Smooth muscle cell (in vitro differentiated cells): ENCODE measurements around the gene GLMP. TPM values are rescaled to one million over a fixed set of nuclear protein-coding genes. Genes with fewer than 3 reads are reported as not detected.

ENCODE experiments used
- DNase-seq: peaks from one replicate; lab custom pipeline; 2025; ENCODE audit not compliant: unreplicated experiment; lab: John Stamatoyannopoulos, UW
- H2AFZ ChIP-seq: fragments of 200-600 bp; sonication (generic); 2 replicates; pipeline ENCODE4 v1.6.0; 2016; ENCODE audit warnings: antibody characterized with exemption, low read depth, mild to moderate bottlenecking
- H3F3A ChIP-seq: fragments of 200-600 bp; sonication (generic); 2 replicates; pipeline ENCODE4 v1.6.0; 2017; ENCODE audit warnings: antibody characterized with exemption, low read depth
- H3K27ac ChIP-seq: fragments of 200-600 bp; sonication (generic); 2 replicates; pipeline ENCODE4 v1.5.1; 2016; ENCODE audit warnings: low read depth, mild to moderate bottlenecking
- H3K27me3 ChIP-seq: fragments of 200-600 bp; sonication (generic); 2 replicates; pipeline ENCODE4 v1.6.1; 2016; ENCODE audit warnings: low read depth, mild to moderate bottlenecking
- H3K36me3 ChIP-seq: fragments of 200-600 bp; sonication (generic); 2 replicates; pipeline ENCODE4 v1.5.1; 2016; ENCODE audit warnings: low read depth
- H3K4me1 ChIP-seq: fragments of 200-600 bp; sonication (generic); 2 replicates; pipeline ENCODE4 v1.5.1; 2016; ENCODE audit warnings: low read depth
- H3K4me2 ChIP-seq: fragments of 200-600 bp; sonication (generic); 2 replicates; pipeline ENCODE4 v1.6.0; 2016; ENCODE audit warnings: mild to moderate bottlenecking
- H3K4me3 ChIP-seq: fragments of 200-600 bp; sonication (generic); 2 replicates; pipeline ENCODE4 v1.5.1; 2016; ENCODE audit warnings: mild to moderate bottlenecking
- H3K79me2 ChIP-seq: fragments of 200-600 bp; sonication (generic); 2 replicates; pipeline ENCODE4 v1.6.0; 2016; ENCODE audit warnings: low read depth, mild to moderate bottlenecking
- H3K9ac ChIP-seq: fragments of 200-600 bp; sonication (generic); 2 replicates; pipeline ENCODE4 v1.6.0; 2016; ENCODE audit warnings: low read depth
- H3K9me3 ChIP-seq: fragments of 200-600 bp; sonication (generic); replicated peaks from 2 replicates; pipeline ENCODE4 v1.5.1; 2016; ENCODE audit warnings: low read depth
- H4K20me1 ChIP-seq: fragments of 200-600 bp; sonication (generic); 2 replicates; pipeline ENCODE4 v1.6.0; 2016; ENCODE audit warnings: low read depth
- WGBS: methylation state at CpG from one replicate; pipeline ENCODE4 v1.1.7; 2016; ENCODE audit warnings: low lambda C conversion rate; 5-methylcytosine and 5-hydroxymethylcytosine counted together
- polyA plus RNA-seq: library from polyadenylated mRNA; unstranded; fragments of >200 nt; fragmentation: Nextera tagmentation; extraction: Ambion mirVana; gene quantifications from 2 replicates; pipeline ENCODE4 v1.2.1, GENCODE V29; 2016
- total RNA-seq: library from RNA; depleted of rRNA; stranded (reverse); fragments of >200 nt; gene quantifications from 2 replicates; pipeline ENCODE4 v1.2.3, GENCODE V29; 2014
- TF ChIP-seq, protein P1 (sequence below): fragments of 200-600 bp; sonication (generic); IDR thresholded peaks from 2 replicates; pipeline ENCODE4 v1.5.1; 2017; ENCODE audit warnings: borderline replicate concordance, mild to moderate bottlenecking, antibody characterized with exemption; ENCODE audit not compliant: insufficient read depth, poor library complexity, severe bottlenecking

The GLMP gene
- total and polyA plus RNA-seq, 2 experiments from 2014 or later: 62.4 to 85.8 TPM

DNA sequence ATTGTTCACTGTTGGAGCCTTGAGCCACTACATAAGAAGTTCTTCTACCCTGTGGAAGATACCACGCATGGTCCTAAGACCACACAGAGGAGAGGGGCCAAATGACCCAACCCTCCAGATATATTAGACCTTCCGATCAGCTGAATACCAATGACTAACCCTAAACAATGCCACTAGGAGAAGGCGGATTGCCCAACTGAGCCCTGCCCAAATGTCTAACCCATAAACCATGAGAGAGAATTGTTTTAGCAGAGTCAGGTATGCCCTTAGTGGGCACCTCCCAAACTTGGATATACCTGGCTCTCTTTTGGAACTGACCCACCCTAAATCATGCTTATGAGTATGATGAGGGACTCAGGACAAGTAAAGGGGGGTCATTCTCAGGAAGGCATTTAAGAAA is 25.2 kb downstream of the GLMP start:
- Histone ChIP-seq H3K4me1 (no peaks in the 10 kb centered on the region), H2AFZ (no peak overlapping the region), H3F3A (no peaks in the 10 kb centered on the region), H3K4me2 (no peak overlapping the region), H3K79me2 (no peaks in the 10 kb centered on the region), H3K27me3 (no peaks in the 10 kb centered on the region), H3K27ac (no peak overlapping the region), H3K9me3 (no peaks in the 10 kb centered on the region), H3K9ac (no peak overlapping the region), H3K36me3 (peaks cover 30% of the 10 kb centered on the region), H3K4me3 (no peak overlapping the region), H4K20me1 (peaks cover 20% of the 10 kb centered on the region)
- 93% methylated on average over 3 of the region's 3 CpGs for WGBS
- no peak for DNase-seq
- TF ChIP-seq, protein P1, sequence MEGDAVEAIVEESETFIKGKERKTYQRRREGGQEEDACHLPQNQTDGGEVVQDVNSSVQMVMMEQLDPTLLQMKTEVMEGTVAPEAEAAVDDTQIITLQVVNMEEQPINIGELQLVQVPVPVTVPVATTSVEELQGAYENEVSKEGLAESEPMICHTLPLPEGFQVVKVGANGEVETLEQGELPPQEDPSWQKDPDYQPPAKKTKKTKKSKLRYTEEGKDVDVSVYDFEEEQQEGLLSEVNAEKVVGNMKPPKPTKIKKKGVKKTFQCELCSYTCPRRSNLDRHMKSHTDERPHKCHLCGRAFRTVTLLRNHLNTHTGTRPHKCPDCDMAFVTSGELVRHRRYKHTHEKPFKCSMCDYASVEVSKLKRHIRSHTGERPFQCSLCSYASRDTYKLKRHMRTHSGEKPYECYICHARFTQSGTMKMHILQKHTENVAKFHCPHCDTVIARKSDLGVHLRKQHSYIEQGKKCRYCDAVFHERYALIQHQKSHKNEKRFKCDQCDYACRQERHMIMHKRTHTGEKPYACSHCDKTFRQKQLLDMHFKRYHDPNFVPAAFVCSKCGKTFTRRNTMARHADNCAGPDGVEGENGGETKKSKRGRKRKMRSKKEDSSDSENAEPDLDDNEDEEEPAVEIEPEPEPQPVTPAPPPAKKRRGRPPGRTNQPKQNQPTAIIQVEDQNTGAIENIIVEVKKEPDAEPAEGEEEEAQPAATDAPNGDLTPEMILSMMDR: no peak

DNA sequence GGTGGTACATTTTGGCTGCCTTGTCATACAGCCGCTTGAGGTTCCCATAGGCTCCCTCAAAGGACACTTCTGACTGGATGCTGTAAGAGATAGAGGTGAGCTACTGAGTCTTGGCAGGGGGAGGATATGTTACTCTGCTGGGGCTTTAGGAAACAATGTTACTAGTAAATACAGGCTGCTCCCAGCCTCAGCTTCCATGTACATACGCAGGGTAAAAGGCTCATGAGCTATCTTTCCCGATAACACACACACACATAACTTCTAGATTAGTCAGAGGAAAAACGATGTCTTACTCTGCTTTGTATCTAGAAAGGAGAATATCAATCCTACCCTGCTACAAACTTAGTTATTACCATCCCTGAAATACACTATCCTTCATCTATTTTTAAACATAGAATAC is 27.1 kb downstream of the GLMP start:
- no peak overlapping the region for H2AFZ ChIP-seq
- H4K20me1 ChIP-seq: peaks cover 9% of the 10 kb centered on the region
- no peak for DNase-seq
- TF ChIP-seq, protein P1: no peak
- H3F3A ChIP-seq: no peaks in the 10 kb centered on the region
- no peaks in the 10 kb centered on the region for H3K4me1 ChIP-seq
- WGBS: 61% methylated on average over 4 of the region's 4 CpGs
- no peak overlapping the region for H3K9ac ChIP-seq
- H3K4me3 ChIP-seq: no peak overlapping the region
- H3K9me3 ChIP-seq: no peaks in the 10 kb centered on the region
- no peak overlapping the region for H3K4me2 ChIP-seq
- no peak overlapping the region for H3K27ac ChIP-seq
- no peaks in the 10 kb centered on the region for H3K27me3 ChIP-seq
- H3K79me2 ChIP-seq: no peaks in the 10 kb centered on the region
- H3K36me3 ChIP-seq: peaks cover 19% of the 10 kb centered on the region

DNA sequence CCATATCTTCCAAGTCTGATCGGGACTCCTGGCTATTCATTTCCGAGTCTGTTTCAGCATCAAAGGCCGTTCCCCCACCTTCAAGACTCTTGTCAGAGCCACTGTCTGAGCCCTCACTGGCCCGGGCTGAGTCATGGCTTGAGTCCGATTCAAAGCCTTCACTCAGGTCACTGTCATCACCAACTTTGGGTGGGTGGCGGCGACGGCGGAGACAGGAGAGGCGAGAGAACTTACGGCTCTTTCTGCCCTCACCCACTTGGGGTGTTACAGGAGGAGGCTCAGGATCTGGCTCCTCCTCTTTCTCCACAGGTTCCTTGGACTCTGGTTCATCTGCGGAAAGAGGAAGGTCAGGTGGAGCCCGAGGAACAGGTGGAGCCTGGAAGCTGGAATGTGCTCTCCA is 29.4 kb downstream of the GLMP start:
- WGBS: 94% methylated on average over 13 of the region's 13 CpGs
- no peaks in the 10 kb centered on the region for H3K79me2 ChIP-seq

DNA sequence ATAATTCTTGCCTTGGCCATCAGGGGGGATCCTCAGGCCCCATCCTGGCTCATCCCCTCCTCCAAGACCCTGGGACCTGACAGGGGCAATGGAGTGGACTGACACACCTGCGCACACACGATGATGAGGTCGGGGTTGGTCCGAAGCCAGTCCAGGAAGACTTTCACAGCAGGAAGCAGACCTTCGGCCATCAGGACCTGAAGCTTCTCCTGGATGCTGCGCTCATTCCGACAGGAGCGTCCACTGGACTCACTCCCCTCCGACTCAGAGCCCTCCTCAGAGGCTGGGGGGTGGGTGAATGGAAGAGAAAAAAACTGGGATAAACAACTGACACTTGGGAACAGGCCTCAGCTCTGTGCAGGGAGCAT is 32.2 kb downstream of the GLMP start:
- TF ChIP-seq, protein P1: no peak
- no peak overlapping the region for H2AFZ ChIP-seq
- 94% methylated on average over 9 of the region's 9 CpGs for WGBS
- no peaks in the 10 kb centered on the region for H3K79me2 ChIP-seq
- no peak overlapping the region for H3K4me2 ChIP-seq
- H3K4me3 ChIP-seq: no peak overlapping the region
- H4K20me1 ChIP-seq: peaks cover 2% of the 10 kb centered on the region
- H3K27ac ChIP-seq: no peak overlapping the region
- H3K4me1 ChIP-seq: no peaks in the 10 kb centered on the region
- no peaks in the 10 kb centered on the region for H3K9me3 ChIP-seq
- H3K27me3 ChIP-seq: no peaks in the 10 kb centered on the region
- no peak overlapping the region for H3K9ac ChIP-seq
- DNase-seq: no peak
- no peaks in the 10 kb centered on the region for H3F3A ChIP-seq
- H3K36me3 ChIP-seq: peaks cover 14% of the 10 kb centered on the region

More for the DNA sequence above, 29.4 kb downstream of the GLMP start:
- Histone ChIP-seq H3K4me3 (no peak overlapping the region), H3K4me2 (no peak overlapping the region), H3K4me1 (no peaks in the 10 kb centered on the region), H4K20me1 (peaks cover 9% of the 10 kb centered on the region), H3K9ac (no peak overlapping the region), H3K27me3 (no peaks in the 10 kb centered on the region), H2AFZ (no peak overlapping the region), H3K36me3 (peaks cover 14% of the 10 kb centered on the region), H3F3A (no peaks in the 10 kb centered on the region), H3K27ac (no peak overlapping the region), H3K9me3 (no peaks in the 10 kb centered on the region)
- TF ChIP-seq, protein P1: no peak
- no peak for DNase-seq
